HG03571 (cell line): Measurements from ENCODE around the gene MRPL24.

ENCODE experiments used
- ATAC-seq: cut with Tn5 transposase; IDR thresholded peaks from one replicate; pipeline ENCODE4 v1.9.1; 2021; ENCODE audit not compliant: unreplicated experiment

MRPL24 gene

DNA sequence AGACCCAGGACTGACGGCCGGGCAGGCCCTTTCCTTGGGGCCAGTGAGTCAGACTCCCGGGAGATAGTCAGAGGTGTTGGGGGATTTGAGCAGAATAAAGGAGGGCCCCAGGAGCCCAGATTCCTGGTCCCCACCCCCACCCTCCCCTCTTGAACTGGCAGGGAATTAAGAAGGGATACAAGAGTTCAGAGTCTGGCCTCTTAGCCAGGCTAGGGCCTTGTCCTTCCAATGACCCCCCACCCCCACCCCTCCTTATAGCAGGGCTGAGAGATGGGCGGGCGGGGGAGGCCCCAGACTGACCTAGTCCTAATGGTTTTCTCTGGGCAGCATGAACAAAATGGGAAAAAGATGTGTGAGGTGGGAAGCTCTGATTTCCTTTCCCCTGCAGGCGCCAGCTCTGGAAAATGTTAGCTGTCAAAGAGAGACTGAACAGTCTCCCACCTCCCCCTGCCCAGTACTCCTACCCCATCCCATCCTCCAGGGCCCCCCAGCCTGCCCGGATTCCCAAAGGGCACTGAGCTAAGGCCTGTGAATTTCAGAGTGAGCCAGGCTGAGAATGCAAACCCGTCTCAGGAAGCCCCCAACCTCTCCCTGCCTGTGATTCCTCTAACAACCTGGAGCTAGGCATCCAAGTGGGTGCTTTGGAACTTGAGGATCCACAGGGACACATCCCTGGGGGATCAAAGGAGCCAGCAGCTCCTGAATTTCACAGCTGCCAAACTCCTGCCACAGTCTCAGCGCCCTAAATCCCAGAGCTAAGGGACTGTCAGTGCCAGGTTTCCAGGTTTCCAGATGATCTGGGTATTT is 29.7 kb downstream of the MRPL24 start:
- ATAC-seq = no peak

DNA sequence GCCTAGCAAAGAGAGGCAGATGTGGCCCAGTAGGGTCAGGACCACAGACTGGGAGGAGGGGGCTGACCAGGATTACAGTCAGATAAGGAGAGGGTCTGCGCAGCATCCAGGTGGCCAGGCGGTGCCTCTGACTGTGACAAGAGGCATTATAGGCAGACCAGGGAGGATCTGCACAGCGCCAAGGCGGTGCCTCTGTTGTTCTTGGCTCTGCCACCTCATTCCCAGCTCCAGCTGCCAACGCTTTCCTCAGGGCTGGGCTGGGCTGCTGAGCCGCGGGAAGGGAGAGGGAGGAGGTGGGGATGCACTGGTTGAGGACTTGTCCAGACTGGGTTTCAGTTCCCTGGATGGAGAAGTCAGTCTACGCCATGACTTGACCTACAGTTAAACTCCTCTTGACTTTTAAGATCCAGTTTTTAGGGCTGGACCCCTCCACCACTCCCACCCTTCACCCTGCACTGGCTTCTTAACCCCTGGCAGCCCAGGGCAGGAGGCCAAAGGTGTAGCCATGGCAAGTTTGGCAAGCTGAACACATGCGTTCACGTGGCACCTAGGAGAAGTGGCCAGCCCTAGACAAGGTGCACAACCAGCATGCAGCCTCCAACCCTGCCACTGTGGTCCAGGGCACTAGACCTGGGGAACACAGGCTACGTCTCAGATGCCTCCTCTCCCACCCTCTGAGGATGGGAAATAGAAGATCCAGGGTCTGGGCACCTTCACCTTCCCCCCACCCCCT is 31.0 kb downstream of the MRPL24 start:
- no peak for ATAC-seq

GRCh38 chr1:156709031-156709430 is 31.9 kb downstream of the MRPL24 start:
- no peak for ATAC-seq

GRCh38 chr1:156708218-156708661 is 32.6 kb downstream of the MRPL24 start:
- no peak for ATAC-seq

GRCh38 chr1:156707417-156708217 is 33.3 kb downstream of the MRPL24 start:
- no peak for ATAC-seq

DNA sequence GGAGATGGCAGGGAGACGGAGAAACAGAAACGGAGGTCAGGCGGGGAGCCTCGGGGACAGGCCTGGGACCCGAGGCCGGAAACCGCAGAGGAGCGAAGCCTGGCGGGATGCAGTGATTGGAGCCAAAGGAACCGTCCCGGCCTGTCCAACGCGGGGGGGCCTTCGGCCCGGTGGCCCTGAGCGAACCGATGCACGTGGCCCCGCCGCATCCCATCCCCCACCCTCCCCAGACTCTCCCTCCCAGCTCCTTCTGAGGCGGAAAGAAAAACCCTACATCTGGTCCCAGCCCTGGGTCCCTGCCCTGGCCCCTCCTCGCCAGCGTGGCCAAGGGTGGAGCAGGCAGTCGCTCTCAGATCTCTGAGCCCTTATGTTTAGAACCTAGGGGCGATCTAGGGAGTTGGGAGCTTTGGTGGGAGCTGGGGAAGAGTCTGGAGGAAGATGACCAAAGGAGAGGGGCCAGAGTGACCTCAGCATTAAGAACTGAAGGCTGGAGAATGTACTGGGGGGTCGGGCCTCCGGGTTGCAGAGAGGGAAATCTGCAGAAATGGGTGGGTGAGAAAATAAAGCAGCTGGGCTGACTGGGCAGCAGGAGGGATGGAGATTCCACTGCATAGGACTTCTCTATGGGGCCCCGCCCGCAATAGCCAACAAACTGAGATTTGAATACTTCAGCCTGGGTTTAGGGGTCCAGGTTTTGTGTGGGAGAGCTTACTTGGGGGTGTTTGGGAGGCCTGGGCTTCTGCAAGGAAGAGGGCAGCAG is 34.1 kb downstream of the MRPL24 start:
- ATAC-seq = no peak

DNA sequence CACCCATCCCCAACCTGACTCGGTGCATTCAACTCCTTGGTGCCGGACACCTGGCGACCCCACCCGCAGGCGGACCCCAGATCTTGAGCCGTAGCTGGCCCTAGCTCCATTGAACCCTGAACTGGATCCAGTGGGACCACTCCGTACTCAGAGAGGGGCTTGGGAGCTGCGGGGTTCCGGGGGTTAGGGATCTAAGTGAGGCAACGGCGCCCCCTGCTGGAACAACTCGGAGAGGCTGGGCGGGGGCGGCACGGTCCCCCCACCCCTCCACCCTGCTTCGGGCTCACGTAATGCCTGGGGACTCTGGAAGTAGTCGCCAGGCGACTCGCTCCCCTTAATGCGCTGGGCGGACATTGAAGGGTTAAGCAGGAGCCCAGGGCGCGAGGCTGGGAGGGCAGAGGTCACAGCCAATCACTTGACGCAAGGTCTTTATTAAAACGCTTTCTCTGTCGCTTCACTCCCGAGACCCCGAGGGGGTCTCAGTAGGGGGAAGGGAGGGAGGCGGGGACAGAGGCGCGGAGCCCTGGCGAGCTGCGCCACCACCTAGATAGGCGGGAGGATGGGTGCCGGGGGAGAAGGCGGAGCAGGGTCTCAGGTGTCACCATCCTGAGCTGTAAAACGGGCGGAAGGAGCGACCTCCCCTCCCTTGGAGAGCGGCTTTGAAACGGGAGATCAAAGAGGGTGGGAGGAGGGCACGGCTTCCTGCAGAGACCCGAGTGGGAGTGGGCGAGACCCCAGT is 34.8 kb downstream of the MRPL24 start:
- ATAC-seq = no peak

GRCh38 chr1:156705321-156705917 is 35.5 kb downstream of the MRPL24 start, which contains the start of gene CRABP2:
TSS of gene CRABP2 (minus strand) at chr1:156705583. CDS start at chr1:156705446, 137 bp downstream.
- no peak for ATAC-seq

GRCh38 chr1:156704930-156705320 is 36.0 kb downstream of the MRPL24 start:
- ATAC-seq = no peak

DNA sequence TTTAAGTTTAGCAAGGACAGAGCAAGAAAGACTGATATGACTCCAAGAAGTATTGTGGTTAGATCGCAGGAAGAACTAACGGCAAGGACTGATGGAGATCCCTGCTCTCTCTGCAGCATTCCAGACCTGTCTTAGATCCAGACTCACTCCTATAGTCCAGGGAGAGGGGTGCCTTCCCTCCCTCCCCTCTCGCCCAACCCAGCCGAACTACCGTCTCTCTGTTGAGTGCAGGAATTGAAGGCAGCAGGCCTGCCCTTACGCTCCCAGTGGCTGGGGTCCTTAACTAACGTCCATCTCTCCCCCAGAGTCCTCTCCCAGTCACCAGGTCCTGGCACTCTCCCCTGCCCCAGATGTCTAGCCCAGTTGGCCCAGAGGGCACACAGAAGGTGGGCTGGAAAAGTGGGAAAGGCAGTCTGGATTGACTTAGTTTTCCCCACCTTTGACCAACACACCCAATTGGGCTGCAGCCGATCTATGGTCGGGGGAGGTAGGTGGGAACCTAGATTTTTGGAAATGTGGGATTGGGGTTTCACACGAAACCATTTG is 36.6 kb downstream of the MRPL24 start:
- no peak for ATAC-seq

- no peak for ATAC-seq
Measured at GRCh38 chr1:156703741-156704140, 37.1 kb downstream of the MRPL24 start.

- no peak for ATAC-seq
Measured at GRCh38 chr1:156703336-156703735, 37.6 kb downstream of the MRPL24 start.

DNA sequence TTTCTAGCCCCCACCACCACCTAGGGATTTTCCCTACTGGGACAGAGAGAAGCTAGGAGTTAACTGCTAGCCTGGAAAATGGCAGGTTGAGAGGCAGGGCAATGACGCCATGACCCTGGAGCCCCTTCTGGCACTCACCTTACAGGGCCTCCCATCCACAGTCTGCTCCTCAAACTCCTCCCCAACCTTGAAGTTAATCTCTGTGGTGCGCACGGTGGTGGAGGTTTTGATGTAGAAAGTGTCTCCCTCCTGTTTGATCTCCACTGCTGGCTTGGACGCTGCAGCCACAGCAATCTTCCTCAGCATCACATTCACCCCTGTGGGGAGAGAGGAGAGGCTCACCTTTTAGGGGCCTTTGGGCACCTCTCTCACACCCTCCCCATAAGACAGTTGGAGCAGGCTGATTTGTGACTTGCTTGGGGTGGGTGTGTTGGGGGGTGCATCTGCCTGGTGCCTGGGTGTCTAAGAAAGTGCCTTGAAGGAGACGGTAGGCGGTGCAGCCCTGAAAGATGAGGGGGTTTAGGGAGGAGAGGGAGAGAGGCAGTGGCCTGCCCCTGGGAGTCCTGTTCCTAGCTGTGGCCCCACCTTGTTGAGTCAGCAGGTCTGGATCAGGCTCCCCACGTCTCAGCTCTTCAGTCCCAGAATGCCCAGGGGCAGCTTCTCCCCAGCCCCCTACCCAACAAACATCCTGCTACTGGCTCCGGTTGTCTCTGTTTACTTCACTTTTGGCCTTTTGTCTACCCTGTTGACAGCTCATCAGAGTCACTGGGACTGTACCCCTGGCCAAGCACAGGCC is 40.0 kb downstream of the MRPL24 start:
- no peak for ATAC-seq

DNA sequence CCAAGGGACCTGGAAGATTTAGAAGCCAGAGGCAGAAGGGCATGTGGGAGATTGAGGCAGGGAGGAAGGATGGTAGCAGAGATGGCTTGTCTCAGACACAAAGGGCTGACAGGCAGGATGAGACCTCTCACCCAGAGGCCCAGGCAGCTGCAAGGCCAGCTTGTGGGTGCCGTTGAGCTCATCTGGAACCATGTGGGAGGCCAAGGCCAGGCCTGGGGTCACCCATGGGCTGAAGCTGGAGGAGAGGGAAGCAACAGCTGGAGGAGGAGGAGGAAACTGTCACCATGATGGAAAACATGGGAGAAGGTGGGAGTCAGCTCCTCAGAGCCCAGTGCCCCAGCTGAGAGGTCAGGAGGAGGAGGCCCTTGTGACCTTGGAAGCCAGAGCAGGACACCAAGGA is 41.9 kb downstream of the MRPL24 start:
- ATAC-seq = no peak

- no peak for ATAC-seq
Measured at GRCh38 chr1:156697481-156697880, 43.4 kb downstream of the MRPL24 start.

GRCh38 chr1:156696755-156697154 is 44.1 kb downstream of the MRPL24 start:
- no peak for ATAC-seq

GRCh38 chr1:156694690-156694962 is 46.3 kb downstream of the MRPL24 start:
- ATAC-seq = no peak

- ATAC-seq = no peak
Measured at GRCh38 chr1:156693848-156694689, 46.8 kb downstream of the MRPL24 start.
